NCI-H2227 treated with DMSO at 0.1 percent for 48 hours (cell line): ENCODE measurements around the gene BSPRY.
"Not testable (repeated sequence)": the region's sequence is repeated elsewhere in the genome, so short reads cannot be mapped to it uniquely, and the experiment has no call there.

Experiments
- DNase-seq: peaks from one replicate; lab custom pipeline; 2025; lab: John Stamatoyannopoulos, UW

Gene BSPRY

DNA sequence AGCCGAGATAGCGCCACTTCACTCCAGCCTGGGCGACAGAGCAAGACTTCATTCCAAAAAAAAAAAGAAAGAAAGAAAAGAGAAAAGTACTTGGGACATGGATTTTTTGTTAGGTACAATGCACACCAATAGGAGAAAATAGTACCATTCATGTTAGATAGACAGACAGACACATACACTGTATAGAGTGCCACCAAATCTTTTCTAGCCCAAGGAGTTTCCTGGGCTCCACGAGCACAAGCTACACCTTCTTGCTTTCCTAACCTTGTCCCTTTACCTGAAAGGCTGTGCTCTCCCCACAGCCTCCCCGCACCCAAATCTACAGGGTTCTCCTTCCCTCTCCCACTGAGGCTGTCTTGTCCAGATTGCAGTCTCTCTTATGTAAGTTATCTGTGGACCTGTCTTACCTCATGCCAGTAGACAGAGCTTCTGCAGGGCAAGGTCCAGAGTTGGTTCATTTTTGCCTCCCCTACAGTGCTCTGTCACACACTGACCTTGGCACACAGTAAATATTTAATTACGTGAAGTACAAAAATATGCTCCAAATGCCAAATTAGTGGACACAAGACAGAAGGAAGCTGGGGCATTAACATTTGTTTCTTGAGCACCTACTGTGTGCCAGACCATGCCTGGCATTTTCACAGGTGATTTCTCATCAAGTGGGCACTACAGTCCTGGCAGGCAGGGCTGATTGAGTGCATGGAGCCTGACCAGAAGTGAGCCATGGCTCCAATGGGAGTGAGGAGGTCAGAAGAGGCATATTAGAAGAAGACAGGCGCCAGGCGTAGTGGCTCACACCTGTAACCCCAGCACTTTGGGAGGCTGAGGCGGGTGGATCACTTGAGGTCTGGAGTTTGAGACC is 45.9 kb downstream of the BSPRY start:
- DNase-seq: no peak

GRCh38 chr9:113397203-113397631 is 47.9 kb downstream of the BSPRY start:
- DNase-seq: no peak

GRCh38 chr9:113398796-113399195 is 49.5 kb downstream of the BSPRY start:
- DNase-seq: no peak

- no peak for DNase-seq
Measured at GRCh38 chr9:113399646-113400200, 50.4 kb downstream of the BSPRY start.

GRCh38 chr9:113401027-113401792 is 51.9 kb downstream of the BSPRY start, which contains the start of gene ALAD:
Gene ALAD, minus strand, starts transcription at chr9:113401284. Its CDS starts 7,725 bp downstream, at chr9:113393559.
- DNase-seq: peak; percentile 93

DNA sequence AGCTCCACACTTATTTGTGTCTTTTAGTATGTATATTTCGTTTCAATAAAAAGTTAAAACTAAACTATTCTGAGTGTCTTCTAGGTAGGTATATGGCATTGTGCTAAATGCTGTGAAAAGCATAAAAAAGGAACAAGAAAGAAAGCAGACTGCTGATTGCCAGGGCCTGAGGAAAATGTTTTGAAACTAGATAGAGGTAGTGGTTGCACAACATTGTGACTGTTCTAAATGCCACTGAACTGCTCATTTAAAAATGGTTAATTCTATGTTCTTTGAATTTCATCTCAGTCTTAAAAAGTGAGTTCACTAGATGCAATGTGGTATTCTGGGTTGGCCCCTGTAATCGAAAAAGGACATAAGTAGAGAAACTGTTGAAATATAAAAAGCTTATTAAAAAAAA is 54.3 kb downstream of the BSPRY start:
- DNase-seq: no peak

DNA sequence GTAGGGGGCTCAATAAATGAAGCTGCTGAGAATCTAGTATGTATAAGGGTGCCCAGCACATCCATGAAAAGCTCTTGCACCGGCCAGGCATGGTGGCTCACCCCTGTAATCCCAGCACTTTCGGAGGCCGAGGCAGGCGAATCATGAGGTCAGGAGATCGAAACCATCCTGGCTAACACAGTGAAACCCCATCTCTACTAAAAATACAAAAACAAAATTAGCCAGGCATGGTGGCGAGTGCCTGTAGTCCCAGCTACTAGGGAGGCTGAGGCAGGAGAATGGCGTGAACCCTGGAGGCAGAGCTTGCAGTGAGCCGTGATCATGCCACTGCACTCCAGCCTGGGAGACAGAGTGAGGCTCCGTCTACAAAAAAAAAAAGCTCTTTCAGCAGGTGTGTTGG is 57.0 kb downstream of the BSPRY start:
- DNase-seq: not testable (repeated sequence)

- DNase-seq: peak; percentile 29
Measured at GRCh38 chr9:113406873-113407511, 57.7 kb downstream of the BSPRY start.

- DNase-seq: no peak
Measured at GRCh38 chr9:113409481-113409880, 60.1 kb downstream of the BSPRY start.

GRCh38 chr9:113409883-113410206 is 60.5 kb downstream of the BSPRY start:
- DNase-seq: no peak

GRCh38 chr9:113410207-113410864 is 61.0 kb downstream of the BSPRY start, which contains the start of the genes C9orf43 and POLE3:
Gene C9orf43, plus strand, starts transcription at chr9:113410747. Its CDS starts 2,747 bp downstream, at chr9:113413494.
Gene POLE3, minus strand, starts transcription at chr9:113410675. Its CDS starts 382 bp downstream, at chr9:113410293.
- peak; percentile 94 for DNase-seq

DNA sequence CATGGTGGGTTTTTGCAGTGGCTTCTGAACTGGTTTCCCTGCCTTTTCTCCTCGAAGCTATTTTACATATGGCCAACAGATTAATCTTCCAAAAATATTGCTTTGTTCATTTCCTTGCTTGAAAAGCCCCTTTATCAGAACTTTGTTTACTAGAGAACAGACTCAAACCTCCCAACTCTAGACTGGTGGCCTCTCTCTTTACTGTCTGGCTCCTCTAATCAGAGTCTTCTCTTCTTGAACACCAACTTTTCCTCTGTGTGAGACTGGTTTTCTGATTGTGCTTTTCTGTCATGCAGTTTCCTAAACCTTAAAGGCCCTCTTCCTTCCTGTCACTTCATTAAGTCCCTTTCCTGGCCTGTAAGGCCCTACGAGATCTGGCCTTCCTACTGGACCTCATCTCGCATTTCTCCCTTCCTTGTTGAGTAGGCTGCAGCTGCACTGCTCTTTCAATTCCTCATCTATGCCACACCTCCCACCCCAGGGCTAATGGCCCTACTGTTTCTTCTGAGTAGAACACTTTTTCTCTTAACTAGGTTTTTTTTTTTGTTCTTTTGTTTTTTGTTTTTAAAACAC is 66.9 kb downstream of the BSPRY start:
- DNase-seq: no peak

DNA sequence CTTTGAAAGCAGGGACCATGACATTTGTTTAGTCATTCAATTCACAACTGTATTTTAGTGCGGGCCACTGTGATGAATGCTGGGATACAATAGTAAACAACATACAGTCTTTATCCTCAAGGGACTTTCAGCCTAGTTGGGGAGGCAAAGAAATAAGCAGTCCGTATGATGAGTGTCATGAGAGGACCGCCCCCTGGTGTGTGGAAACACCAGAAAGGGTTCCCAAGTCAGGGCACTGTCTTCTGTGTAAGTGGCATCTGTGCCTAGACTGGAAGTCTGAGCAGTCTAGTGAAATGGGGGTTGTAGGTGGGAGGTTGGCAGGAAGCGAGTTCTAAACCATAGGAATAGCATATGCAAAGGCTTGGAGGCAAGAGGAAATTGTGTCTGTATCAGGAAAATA is 68.0 kb downstream of the BSPRY start:
- DNase-seq: no peak
